ENCODE measurements around the gene TLCD1.

GRCh38 chr17:28685366-28685765 is 40.7 kb downstream of the TLCD1 start:
- no peak for TF ChIP-seq CTCF (IDR thresholded peaks at IDR 0.05 in 4 of 5, conservative IDR thresholded peaks at IDR 0.05 in 1 of 5)
- TF ChIP-seq POLR2A (IDR thresholded peaks at IDR 0.05) = no peak

Data from gastrocnemius medialis (tissue), 4 donors.